22Rv1 (cell line): ENCODE data around the gene STAT1.

Source experiments
- ZFX ChIP-seq: fragments of 450-650 bp; IDR thresholded peaks from 2 replicates; pipeline ENCODE4 v1.6.1; 2017; ENCODE audit warnings: antibody characterized with exemption, borderline replicate concordance
- TF ChIP-seq, protein P1 (sequence below): fragments of 450-650 bp; IDR thresholded peaks from 2 replicates; pipeline ENCODE4 v1.5.1; 2017; ENCODE audit warnings: mild to moderate bottlenecking

DNA sequence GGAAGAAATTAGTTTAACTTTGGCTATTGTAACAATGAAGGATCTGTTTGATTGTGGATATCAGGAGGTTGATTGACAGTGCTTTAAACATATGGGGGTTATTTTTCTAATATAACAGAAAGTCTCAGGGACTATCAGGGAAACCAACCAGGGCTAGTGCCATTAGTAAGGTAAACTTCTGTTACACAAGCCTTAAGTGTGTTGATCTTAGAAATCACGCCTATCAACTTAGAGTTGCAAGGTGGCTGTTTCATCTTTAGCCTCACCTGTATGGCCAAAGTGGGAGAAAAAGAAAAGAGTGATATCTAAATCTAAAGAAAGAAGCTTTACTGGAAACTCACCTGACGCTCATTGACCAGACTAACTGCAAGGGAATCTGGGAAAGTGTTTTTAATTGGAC lies 71.3 kb downstream of the STAT1 start:
- TF ChIP-seq, protein P1, sequence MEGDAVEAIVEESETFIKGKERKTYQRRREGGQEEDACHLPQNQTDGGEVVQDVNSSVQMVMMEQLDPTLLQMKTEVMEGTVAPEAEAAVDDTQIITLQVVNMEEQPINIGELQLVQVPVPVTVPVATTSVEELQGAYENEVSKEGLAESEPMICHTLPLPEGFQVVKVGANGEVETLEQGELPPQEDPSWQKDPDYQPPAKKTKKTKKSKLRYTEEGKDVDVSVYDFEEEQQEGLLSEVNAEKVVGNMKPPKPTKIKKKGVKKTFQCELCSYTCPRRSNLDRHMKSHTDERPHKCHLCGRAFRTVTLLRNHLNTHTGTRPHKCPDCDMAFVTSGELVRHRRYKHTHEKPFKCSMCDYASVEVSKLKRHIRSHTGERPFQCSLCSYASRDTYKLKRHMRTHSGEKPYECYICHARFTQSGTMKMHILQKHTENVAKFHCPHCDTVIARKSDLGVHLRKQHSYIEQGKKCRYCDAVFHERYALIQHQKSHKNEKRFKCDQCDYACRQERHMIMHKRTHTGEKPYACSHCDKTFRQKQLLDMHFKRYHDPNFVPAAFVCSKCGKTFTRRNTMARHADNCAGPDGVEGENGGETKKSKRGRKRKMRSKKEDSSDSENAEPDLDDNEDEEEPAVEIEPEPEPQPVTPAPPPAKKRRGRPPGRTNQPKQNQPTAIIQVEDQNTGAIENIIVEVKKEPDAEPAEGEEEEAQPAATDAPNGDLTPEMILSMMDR: no peak
- no peak for TF ChIP-seq ZFX
